NCI-H2171 treated with DMSO at 0.1 percent for 48 hours (cell line): ENCODE data around the gene FGFBP2.
"Not testable (repeated sequence)": the region's sequence is repeated elsewhere in the genome, so short reads cannot be mapped to it uniquely, and the experiment has no call there.

ENCODE experiments used
- DNase-seq: peaks from one replicate; lab custom pipeline; 2025; lab: John Stamatoyannopoulos, UW

The FGFBP2 gene

DNA sequence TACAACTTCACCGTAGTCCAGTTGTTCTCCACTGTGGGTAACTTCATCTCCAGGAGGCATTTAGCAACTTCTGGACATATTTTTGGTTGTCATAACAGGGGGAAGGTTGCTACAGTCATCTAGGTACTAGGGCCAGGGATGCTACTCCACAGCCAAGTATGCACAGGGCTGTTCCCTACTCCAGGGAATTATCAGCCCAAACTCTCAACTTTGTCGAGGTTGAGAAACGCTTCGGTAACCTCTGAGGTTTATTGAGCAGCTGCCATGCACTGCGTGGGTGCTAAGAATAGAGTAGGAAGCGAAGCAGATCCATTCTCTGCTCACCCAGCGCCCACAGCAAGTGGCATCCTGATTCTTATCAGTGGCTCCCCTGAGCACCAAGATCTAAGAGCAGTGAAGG lies 32.7 kb downstream of the FGFBP2 start:
- no peak for DNase-seq

GRCh38 chr4:15929540-15929939 lies 33.4 kb downstream of the FGFBP2 start:
- DNase-seq = no peak

DNA sequence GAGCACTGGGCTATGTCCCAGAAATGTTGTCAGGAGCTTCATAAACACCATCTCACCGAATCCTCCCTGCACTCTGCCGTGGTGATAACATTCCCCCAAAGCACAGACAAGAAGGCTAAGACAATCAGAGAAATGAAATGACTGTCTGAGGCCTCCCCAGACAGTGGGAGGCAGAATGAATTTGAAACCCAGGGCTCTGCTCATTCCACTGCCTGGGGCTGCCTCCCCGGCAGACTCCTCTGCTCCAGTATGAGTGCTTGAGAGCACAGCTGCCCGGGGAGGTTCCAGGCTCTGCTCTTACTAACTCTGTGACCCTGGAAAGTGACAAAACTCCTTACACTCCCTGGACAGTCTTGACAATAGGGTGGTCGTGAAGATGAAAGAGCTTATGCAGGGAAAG lies 34.1 kb downstream of the FGFBP2 start:
- DNase-seq = no peak

- DNase-seq = no peak
These were observed 36.5 kb downstream of the FGFBP2 start for GRCh38 chr4:15926486-15926885.

DNA sequence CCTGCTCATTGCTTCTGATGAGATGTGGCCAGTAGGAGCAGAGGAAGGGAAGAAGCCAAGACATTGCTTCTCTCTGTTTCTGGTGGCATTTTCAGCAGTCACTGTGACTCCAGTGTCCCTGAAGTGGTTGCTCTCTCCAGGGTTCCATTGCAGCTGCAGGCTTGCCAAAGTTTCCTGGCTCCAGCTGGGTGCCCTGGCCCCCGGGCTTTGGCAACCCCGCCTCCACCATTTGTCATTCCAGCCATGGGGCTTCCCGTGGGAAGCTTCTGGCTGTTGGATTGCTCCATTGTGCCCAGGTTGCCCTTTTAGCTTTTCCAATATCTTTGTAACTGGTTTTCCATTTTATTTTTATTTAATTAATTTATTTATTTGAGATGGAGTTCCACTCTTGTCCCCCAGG lies 37.1 kb downstream of the FGFBP2 start:
- DNase-seq = no peak

DNA sequence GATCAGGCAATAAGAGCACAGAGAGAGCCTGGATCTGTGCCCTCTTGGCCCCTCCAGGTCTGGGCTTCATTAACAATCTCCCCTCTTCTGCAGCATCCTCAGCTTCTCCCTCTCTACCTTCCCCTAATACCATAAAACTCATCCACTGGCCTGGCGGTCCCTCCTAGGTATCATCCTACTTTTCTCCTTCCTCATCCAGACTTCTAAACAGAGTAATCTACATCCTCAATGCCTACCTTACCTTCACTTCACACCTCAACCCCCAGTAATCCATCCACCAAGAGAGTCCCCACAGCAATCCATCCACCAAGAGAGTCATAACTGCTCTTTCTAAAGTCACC lies 41.4 kb downstream of the FGFBP2 start:
- no peak for DNase-seq

GRCh38 chr4:15920723-15921591 lies 42.0 kb downstream of the FGFBP2 start:
- no peak for DNase-seq

GRCh38 chr4:15918484-15919129 lies 44.4 kb downstream of the FGFBP2 start:
- DNase-seq = no peak

- no peak for DNase-seq
These were observed 45.7 kb downstream of the FGFBP2 start for GRCh38 chr4:15917297-15917696.

- not testable (repeated sequence) for DNase-seq
These were observed 46.6 kb downstream of the FGFBP2 start for GRCh38 chr4:15916358-15916757.

- no peak for DNase-seq
These were observed 48.2 kb downstream of the FGFBP2 start for GRCh38 chr4:15914736-15915135.

DNA sequence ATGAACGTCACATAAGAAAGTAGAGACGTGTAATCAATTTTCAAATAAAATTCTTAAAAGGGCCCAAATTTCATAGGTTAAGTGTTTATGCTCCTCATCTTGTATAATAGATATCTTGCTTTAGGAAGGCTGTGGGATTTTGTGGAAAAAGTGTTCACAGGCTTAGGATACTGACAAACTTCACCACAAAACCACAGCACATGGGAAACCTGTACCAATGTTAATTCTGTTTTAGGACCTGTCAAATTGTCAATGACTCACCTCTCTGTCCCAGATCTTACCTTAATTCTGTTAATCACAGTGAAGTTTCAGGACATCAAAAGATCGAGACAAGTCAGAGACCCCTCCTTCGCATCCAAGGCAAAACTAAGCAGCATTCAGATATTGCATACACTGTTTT lies 48.7 kb downstream of the FGFBP2 start:
- no peak for DNase-seq

GRCh38 chr4:15913631-15913970 lies 49.4 kb downstream of the FGFBP2 start:
- DNase-seq = no peak

GRCh38 chr4:15912961-15913630 lies 49.9 kb downstream of the FGFBP2 start:
- DNase-seq = no peak

DNA sequence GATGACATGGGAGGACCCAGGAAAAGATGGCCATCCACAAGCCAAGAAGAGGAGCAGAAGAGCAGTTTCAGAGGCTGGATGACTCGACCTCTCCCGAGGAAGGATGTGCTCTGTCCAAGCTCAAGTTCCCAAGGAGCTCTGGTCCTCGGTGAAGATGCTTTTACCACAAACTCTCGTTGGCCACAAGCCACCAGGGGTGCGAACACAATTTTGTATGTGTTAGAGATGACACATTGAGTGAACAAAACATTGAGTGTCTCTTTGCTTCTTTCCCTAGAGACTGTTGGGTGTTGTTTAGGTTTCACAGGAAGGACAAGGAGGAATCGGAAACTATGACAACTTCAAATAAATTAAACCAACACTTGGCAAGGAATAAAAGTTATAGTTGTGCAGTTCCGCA lies 50.7 kb downstream of the FGFBP2 start:
- DNase-seq = no peak
